Stimulated activated CD4-positive, alpha-beta T cell treated with anti-CD3 and anti-CD28 coated beads, Interleukin-12 subunit alpha, Interleukin-12 subunit beta, amount 100 ng/mL, for 24 hours (primary cell): ENCODE measurements around the gene RDM1.

Experiments
- DNase-seq, 2 experiments: peaks; one replicate each; pipeline ENCODE4 v3.0.0-alpha.2; 2020; ENCODE audit warnings: low read depth in 2 of 2

RDM1 gene

DNA sequence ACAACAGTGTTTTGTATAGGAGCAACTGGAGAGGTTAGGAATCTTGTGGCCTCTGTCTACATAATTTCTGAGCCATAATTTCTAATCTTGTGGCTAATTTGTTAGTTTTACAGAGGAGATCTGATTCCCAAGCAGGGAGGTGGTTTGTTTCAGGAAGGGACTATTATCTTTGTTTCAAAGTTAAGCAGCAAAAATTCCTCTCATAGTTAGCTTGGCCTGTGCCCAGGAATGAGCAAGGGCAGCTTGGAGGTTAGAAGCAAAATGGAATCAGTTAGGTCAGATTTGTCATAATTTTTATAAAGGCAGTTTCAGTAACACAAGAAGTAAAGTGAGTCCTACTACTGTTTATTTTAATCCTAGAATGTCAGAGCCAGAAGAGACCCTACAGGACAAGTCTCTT is 2.0 kb upstream of the RDM1 start:
- no peak for DNase-seq

DNA sequence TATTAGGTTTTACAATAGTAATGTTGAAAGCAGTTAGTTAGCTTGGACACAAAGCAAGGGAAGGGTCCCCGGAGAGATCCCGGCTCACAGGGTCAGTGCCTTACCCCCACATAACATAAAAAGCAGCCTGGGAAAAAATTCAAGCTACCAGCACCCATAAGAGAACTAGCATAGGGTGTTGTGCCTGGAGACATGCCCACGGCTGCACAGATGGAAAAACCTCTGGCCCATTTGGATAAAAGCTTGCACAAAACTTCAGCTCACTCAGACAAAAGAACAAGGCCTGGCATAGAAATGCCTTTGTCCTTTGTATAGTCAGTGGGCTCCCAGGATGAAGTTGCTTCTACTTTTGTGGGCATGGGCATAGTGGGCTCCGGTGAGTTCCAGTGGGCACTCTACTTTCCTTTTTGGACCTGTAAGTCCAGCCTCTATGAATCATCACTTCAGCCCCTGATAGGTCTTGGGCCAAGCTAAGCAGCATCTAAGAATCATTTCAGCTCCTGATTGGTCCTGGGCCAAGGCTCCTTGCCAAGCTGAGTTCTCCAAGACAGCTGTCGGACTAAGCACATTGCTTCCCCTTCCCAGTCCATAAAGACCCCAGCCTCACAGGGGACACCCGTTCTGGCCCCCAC is 1.3 kb upstream of the RDM1 start:
- no peak for DNase-seq

DNA sequence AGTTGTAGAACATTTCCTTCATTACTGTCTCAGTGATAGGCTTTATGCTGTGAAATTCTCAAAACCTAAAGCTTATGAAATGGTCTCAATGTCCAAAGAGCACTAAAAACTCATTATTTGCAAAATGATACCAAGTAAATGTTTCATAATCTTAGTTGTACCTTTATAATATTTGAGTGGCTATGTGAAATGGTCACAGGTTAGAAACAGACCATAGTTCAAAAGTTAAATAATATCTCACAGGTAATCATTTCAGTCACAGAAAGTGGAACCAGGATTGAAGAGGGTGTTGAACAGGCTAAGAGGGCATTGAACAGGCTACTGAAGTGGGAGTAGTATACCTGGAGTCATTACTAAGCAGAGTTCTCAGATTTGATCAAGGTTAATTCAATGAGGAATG is 2.9 kb downstream of the RDM1 start:
- DNase-seq: no peak

DNA sequence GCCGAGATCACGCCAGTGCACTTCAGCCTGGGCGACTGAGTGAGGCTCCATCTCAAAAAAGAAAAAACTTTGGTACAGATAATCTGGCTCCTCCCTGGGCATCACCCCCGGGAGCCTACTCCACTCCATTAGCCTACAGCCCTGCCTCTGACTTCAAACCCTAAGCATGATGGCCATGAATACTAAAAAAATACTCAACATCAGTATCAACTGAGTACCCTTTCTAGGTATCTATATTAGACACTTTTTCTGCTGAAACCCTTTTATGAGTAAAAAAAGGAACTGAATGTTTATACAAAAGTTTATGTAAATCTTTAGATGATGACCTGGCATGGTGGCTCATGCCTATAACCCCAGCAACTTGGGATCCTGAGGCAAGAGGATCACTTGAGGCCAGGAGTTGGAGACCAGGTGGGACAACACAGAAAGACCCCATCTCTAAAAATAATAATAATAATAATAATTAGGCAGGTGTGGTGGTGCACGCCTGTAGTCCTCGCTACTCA is 6.9 kb downstream of the RDM1 start:
- DNase-seq: no peak

DNA sequence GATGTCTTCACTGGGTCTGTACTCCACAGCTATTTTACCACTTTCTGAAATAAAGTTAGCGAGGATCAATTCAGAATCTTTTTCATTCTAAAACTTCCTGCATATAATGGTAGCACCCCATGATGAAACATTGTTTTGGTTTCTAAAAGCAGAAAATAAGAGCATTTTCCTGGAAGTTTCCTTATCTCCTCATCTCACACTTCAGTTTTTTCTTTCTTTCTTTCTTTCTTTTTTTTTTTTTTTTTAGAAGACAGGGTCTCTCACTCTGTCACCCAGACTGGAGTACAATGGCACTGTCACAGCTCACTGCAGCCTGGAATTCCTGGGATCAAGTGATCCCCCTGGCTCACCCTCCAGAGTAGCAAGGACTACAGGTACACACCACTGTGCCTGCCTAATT is 10.3 kb downstream of the RDM1 start:
- DNase-seq: no peak

DNA sequence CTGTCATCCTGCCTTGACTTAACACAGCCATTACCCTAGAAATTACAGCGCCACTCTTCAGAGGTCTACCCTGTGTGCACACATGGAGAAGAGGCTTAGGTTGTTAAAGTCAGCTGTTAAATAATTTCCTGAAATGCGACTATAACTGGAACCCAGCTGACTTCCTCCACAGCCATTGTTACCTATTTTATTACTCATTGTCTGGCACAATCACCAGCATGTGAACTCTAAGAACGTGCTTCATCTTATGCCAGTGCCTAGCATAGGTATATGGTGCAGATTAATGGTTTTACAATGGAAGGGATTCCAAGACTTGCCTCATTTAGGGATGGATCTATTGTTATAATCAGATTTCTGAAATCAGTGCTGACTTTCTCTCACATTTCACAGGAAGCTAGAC is 11.9 kb downstream of the RDM1 start:
- DNase-seq: no peak

DNA sequence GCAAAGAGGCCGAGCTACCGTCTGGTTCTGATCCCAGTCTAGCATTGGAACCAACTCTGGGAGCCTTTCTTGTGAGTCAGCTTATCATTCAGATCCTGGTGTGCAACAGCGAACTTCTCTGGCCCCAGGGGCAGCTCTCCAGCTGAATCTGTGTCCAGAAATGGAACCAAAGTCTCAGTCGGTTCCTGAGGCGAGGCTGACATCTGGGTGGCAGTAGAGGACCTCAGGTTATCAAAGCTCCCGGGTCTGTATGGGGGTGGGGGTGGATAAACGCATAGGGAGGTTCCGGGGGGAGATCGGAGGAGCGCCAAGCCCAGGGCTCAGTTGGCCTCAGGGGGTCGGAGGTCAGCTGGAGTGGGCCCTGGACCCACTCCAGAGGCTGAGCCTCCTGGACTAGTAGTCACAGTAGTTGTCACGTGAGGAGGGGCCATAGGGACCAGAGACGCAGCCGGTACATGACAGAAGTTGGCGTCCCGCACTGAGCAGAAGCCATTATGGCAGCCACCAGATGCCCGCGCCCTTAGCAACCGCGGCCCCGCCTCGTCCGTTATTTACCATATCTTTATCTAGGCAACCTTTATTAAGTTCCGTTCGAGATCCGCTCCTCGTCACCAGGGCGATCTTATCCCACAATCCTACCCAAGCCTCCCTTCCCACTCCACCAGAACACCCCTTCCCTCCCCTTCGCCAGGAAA is 12.9 kb downstream of the RDM1 start:
- no peak for DNase-seq

DNA sequence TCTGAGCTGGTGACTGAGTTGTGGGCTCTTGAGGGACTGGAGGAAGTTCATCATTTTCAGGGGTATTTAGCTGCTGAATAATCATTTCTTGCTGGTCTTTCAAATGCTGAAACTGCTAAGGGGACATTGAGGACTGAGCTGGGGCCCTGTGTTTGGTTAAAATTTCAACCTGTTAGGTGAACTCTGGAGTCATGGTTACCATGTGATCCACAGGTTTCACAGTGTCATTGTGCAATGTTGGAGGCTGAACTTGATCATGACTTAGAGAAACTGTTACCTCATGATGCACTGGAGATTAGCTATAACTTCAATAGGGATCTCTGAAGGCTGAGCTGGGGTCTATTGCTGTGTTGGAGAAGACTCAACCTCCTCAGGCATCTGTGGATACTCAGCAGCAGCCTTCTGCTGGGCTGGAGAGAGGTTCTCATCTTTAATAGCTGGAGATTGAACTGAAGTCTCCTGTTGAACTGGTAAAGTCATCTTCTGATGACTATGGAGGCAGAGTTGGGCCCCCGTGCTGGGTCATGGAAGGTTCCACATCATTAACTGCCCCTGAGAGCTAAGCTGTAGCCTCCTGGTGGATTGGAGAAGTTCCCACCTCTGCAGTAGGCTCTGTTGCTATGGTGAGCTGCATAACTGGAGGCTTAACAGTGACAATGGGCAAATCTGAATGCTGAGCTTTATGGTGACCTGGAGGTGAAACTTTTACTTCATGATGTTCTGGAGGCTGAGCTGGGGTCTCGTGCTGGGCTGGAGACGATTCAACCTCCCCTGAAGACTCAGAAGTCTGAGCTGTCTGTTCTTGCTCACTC is 15.2 kb downstream of the RDM1 start:
- DNase-seq: no peak

DNA sequence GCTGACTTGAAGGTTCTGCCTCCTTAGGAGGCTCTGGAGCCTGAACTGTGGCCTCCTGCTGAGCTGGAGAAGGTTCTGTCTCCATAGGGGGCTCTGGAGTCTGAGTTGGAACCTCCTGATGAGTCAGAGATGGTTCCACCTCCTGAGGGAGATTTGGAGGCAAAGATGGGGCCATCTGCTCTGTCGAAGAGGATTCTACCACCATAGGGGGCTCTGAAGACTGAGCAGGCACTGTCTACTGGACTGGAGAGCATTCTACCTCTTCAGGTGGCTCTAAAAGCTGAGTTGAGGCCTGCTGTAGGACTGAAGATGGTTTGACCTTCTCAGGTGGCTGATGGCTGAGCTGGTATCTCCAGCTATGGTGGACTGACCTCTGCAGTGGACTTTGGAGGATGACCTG is 16.2 kb downstream of the RDM1 start:
- DNase-seq: no peak

DNA sequence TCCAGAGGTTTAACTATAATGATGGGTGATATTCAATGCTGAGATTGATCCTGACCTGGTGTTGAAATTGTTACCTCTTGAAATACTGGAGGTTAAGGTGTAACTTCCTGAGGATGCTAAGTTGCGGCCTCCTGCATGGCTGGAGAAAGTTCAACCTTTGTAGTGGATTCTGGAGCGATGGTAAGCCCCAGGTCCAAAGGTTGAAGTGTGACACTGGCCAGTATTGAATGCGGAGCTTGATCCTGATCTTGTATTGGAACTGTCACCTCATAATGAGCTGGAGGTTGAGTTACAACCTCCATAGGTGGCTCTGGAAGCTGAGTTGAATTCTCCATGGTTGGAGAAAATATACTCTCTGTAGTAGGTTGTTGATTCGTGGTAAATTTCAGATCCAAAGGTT is 17.0 kb downstream of the RDM1 start:
- DNase-seq: no peak

DNA sequence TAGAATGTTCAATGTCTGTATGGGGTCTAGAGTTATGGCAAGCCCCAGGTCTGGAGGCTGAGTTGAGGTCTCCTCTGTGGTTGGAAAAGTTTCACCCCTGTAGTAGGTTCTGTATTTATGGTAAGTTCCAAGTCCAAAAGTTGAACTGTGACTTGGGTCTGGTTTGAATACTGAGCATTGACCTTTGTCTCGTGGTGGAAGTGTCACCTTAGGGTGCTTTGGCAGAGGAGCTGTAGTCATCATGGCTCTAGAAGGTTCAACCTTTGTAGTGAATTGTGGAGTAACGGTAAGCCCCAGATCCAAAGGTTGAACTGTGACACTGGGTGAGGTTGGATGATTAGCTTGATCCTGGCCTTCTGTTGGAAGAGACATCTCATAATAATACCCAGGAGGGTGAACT is 17.6 kb downstream of the RDM1 start:
- DNase-seq: no peak

DNA sequence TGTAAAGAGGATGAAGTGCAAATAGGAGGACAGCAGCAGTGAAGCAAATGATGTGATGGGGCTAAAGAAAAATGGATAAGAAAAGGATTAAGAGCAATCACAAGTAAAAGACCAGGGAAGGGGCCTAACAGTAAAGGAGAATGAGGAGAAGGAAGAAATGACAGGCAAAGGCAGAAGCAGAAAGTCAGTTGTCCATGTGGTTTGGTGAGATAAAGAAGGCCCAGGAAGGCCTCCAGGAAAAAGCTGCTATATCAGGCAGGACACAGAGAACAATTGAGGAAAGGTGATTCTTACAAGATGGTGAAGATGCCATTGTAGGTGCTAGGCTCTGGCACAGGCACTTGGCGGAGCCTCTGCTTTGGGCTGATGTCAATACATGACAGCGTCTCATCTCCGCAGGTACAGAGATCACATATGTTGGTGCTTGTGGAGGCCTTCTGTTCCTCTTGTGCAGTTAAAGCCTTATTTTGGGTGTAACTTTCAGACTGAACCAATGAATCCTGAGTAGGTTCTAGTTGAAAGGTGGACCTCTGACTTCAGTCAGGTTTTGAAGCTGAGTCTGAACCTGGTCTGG is 18.1 kb downstream of the RDM1 start:
- no peak for DNase-seq

DNA sequence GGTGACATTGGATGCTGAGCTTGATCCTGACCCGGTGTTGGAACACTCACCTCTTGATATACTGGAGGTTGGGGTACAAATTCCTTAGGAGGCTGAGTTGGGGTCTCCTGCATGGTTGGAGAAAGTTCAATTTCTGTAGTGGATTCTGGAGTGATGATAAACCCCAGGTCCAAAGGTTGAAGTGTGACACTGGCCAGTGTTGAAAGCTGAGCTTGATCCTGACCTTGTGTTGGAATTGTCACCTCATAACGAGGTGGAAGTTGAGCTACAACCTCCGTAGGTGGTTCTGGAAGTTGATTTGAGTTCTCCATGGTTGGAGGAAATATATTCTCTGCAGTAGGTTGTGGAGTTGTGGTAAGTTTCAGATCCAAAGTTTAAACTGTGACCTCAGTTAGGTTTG is 21.2 kb downstream of the RDM1 start:
- DNase-seq: no peak

DNA sequence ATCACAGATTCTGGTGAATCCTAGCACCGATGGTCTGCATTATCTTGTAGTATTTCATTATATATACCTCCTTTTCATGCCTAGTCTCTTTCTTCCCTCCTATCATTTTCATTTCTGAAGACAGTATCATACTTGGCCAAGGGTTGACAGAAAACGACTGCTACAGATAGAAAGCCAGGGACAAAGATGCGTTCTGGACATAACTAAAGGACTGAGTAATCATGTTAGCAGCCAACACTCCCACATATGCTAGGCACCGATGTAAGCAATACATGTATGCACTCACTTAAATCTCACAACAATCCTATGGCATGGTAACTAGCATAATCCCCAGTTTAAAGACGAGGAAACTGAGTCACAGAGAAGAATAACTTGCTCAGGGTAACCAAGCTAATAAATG is 22.9 kb downstream of the RDM1 start:
- no peak for DNase-seq

DNA sequence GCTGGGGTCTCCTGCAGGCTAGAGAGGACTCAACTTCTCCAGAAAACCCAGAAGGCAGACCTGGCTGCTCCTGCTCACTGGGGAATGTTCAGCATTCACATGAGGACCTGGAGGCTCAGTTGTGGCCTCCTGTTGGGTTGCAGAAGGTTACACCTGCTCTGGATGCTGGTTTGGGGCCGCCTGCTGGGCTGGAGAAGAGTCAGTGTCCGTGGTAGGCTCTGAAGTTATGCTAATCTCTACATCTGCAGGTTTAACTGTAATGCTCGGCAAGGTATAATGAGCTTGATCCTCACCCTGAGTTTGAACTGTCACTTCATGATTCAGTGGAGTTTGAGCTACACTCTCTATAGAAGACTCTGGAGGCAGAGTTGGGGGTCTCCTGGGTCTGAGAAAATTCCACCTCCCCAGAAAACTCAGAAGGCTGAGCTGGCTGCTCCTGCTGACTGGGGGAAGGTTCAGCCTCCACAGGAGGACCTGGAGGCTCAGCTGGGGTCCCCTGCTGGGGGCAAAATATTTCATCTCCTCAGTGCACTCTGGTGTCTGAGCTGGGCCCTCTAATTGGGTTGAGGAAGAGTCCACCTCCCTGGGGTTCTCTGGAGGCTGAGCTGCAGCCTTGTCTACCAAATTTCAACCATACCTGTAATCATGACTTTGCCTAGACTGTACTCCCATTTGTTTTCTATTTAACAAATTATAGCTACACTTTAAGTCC is 23.5 kb downstream of the RDM1 start:
- DNase-seq: no peak

DNA sequence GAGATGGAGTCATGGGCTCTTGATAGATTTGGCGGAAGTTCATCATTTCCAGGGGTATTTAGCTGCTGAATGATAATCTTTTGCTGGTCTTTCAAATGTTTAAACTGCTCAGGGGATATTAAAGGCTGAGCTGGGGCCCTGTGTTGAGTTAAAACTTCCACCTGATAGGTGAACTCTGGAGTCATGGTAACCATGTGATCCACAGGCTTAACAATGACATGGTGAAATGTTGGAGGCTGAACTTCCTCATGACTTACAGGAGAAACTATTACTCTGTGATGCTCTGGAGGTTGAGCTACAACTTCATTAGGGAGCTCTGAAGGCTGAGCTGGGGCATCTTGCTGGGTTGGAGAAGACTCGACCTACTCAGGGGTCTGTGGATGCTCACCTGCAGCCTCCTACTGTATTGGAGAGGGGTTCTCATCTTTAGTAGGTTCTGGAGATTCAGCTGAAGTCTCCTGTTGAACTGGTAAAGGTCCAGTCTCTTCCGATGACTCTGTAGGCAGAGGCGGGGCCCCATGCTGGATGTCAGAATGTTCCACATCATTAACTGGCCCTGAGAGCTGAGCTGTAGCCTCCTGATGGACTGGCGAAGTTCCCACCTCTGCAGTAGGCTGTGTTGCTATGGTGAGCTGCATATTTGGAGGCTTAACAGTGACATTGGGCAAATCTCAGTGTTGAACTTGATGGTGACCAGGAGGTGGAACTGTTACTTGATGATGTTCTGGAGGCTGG is 24.2 kb downstream of the RDM1 start:
- no peak for DNase-seq

DNA sequence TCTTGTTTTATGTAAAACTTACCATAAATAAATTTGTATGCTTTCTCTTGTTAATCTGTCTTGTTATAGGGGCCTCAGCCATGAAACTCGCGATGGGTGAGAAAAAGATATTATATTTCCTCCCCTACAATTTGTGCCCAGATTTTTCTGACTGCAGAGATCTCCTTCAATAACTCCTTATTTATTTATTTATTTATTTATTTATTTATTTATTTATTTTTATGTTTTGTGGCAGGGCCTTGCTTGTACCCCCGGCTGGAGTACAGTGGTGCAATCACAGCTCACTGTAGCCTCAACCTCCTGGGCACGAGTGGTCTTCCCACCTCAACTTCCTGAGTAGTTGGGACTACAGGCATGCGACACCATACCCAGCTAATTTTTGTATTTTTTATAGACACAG is 27.1 kb downstream of the RDM1 start:
- DNase-seq: no peak

DNA sequence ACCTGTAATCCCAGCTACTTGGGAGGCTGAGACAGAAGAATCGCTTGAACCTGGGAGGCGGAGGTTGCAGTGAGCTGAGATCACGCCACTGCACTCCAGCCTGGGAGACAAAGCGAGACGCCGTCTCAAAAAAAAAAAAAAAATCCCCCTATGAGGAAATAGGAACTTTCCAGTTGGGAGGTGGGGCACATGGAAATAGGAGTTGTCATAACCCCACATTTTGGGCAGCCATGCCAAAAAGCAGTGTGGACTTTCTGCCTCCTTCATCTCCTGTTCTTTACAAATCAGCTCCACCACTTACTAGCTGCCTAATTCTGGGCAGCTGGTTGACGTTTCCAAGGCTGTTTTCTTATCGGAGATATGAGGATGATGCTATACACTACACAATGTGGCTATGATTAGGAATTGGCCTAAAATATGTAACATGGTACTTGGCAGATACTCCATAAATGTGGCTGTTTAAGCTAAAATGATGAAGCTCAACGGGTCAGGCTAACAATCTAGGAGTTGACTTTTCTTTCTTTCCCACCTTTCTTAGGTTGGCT is 28.9 kb downstream of the RDM1 start:
- DNase-seq: no peak

DNA sequence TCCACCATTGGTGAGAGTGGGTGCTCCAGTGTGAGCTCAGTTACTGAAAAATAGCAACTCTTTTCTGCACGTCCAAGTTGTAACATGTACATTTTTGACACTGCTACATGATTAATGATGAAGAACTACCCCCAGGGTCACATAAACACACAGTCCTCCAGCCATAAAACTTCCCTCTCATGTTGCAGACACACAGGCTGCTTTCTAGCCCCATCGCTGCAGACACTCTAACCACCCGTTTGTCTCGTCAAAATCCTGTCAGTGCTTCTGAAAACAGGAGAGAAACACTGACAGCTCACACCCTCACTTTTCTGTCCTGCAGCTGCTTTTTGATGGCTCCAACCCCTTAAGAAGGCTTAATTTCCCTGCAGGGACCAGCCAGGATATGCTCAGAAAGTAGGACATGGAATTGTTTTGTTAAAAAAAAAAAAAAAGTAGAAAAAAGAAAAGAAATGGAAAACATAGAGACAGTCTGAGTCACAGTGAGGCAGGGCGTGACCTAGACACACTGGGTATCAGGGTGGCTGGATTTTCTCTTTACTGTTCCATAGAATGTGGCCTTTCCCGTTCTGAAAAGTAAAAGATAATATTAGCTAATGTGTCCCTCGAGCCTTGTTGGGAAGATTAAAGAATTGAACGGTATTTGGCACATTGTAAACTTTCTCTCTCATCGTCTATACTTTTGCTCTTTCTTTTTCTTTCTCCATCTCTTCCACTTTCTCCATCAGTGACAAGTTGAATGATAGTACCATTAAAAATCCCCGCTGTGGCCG is 29.7 kb downstream of the RDM1 start:
- DNase-seq: no peak

DNA sequence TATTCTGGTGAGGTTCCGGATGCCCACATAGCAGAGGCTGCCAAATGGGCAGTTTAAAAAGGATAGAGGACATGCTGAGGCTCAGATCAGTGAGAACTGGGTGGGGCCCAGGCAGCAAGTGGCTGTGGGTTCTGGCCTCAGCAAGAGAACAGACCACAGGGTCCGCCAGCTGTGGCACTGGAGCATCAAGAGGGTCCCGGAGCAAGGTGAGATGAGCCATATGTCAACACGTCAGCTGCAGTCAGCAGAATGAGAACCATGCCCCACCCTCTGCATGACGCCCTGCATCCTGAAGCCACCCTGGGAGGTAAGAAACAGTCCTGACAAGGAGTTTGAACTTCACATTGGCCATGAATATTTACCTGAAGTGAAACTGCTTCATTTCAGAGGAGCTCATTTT is 30.3 kb downstream of the RDM1 start:
- DNase-seq: no peak
